OCI-LY3 (cell line): ENCODE measurements around the gene STT3B.

ENCODE experiments used
- EZH2phosphoT487 ChIP-seq: fragments of 200-600 bp; shearing (Covaris generic); IDR thresholded peaks from 2 replicates; pipeline ENCODE4 v1.6.1; 2018; ENCODE audit warnings: antibody characterized with exemption, mixed run types, low read depth
- TF ChIP-seq, protein P1 (sequence below): fragments of 200-600, 300-600 bp; sonication (generic); IDR thresholded peaks from 2 replicates; pipeline ENCODE4 v1.5.1; 2014; ENCODE audit warnings: antibody characterized with exemption, low read length, low read depth

DNA sequence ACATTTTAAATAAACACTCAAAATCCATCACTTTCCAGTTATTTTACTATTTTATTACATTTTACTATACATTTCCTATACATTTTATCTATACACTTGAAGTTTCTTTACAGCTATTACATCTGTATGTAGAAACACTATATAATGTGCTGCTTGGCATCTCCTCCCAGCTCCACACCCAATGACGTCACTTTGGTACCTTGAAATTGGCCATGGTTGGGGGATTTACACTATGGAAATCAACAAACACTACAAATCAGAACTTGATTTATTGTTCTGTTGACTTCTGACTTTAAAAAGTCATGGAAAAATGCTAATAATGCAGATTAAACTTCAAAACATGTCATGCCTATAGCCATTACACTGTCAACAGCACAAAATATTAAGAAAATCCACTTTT is 48.9 kb upstream of the STT3B start:
- TF ChIP-seq, protein P1, sequence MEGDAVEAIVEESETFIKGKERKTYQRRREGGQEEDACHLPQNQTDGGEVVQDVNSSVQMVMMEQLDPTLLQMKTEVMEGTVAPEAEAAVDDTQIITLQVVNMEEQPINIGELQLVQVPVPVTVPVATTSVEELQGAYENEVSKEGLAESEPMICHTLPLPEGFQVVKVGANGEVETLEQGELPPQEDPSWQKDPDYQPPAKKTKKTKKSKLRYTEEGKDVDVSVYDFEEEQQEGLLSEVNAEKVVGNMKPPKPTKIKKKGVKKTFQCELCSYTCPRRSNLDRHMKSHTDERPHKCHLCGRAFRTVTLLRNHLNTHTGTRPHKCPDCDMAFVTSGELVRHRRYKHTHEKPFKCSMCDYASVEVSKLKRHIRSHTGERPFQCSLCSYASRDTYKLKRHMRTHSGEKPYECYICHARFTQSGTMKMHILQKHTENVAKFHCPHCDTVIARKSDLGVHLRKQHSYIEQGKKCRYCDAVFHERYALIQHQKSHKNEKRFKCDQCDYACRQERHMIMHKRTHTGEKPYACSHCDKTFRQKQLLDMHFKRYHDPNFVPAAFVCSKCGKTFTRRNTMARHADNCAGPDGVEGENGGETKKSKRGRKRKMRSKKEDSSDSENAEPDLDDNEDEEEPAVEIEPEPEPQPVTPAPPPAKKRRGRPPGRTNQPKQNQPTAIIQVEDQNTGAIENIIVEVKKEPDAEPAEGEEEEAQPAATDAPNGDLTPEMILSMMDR = no peak
- no peak for TF ChIP-seq EZH2phosphoT487
